ENCODE measurements around the gene SLC9C1.
A peak's percentile ranks its signal among the peaks of the same experiment; 100 is the strongest.

The SLC9C1 gene

DNA sequence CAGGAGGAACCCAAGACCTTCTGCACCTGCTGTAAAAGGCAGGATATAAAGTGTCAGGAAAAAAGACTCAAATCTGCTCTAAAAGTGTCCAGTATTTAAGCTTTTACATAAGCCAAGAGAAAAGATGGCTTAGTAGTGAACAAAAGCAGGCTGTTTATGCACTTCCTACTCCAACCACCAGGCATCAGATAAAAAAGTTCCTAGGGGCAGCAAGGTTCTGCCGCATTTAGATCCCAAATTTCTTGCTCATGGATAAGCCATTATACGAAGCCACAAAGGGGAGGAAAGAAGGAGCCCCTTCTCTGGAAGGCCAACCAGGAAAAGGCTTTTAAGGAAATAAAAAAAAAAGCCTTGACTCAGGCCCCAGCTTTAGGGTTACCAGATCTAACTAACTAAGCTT lies 10.6 kb upstream of the SLC9C1 start:
- no peak overlapping the region for H3K4me3 ChIP-seq (ENCODE audit: low read depth, low read length)

GRCh38 chr3:112303764-112304325 lies 9.8 kb upstream of the SLC9C1 start:
- peak overlapping the region; percentile 55 for H3K4me3 ChIP-seq (ENCODE audit: low read depth, low read length)
- TF ChIP-seq, protein P1, sequence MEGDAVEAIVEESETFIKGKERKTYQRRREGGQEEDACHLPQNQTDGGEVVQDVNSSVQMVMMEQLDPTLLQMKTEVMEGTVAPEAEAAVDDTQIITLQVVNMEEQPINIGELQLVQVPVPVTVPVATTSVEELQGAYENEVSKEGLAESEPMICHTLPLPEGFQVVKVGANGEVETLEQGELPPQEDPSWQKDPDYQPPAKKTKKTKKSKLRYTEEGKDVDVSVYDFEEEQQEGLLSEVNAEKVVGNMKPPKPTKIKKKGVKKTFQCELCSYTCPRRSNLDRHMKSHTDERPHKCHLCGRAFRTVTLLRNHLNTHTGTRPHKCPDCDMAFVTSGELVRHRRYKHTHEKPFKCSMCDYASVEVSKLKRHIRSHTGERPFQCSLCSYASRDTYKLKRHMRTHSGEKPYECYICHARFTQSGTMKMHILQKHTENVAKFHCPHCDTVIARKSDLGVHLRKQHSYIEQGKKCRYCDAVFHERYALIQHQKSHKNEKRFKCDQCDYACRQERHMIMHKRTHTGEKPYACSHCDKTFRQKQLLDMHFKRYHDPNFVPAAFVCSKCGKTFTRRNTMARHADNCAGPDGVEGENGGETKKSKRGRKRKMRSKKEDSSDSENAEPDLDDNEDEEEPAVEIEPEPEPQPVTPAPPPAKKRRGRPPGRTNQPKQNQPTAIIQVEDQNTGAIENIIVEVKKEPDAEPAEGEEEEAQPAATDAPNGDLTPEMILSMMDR (IDR thresholded peaks at IDR 0.05; ENCODE audit: low read depth, low read length), result no peak

More for the DNA sequence above, 10.6 kb upstream of the SLC9C1 start:
- TF ChIP-seq, protein P1 (IDR thresholded peaks at IDR 0.05; ENCODE audit: low read depth, low read length), result 0 out of 2 replicates have a peak, but pooled peaks have one; percentile 15

DNA sequence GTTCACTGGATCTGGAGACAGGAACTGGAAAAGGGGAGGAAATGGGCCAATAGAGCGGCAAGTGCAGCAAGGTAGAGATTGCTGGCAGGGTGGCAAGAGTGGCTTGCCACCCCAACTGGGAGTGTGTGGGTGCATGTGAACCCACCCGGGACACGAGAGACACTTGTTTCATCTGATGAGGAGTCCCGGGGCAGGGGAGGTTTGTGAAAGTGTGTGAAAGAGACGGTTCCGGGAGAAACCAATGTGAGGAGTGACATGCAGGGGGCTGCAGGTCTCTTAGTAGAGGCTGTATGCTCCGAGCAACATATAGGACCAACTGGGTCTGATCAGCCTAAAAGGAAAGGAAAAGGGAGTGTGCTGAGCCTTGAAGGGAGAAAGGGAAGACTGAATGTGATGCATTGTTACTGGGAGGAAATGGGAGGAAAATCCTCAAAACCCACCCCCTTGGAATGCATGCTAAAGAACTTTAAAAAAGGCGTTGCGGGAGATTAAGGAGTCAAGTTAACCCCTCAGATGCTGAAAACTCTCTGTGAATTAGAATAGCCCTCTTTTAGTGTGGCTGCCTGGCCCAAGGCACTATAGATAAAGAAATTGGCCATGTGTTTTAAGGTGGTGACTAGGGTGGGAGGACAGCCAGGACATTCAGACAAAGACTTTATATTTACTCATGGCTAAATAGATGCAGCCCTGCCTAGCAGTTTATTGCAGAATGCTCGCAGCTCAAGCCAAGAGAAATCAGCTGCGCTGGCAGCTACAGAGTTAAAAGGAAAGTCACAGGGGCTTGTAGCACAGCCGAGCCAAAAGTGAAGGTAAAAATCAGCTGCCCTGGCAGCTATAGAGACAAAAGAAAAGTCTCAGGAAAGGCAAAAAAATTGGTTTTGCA lies 9.1 kb upstream of the SLC9C1 start:
- peak overlapping the region; percentile 55 for H3K4me3 ChIP-seq (ENCODE audit: low read depth, low read length)
- TF ChIP-seq, protein P1 (IDR thresholded peaks at IDR 0.05; ENCODE audit: low read depth, low read length), result no peak

DNA sequence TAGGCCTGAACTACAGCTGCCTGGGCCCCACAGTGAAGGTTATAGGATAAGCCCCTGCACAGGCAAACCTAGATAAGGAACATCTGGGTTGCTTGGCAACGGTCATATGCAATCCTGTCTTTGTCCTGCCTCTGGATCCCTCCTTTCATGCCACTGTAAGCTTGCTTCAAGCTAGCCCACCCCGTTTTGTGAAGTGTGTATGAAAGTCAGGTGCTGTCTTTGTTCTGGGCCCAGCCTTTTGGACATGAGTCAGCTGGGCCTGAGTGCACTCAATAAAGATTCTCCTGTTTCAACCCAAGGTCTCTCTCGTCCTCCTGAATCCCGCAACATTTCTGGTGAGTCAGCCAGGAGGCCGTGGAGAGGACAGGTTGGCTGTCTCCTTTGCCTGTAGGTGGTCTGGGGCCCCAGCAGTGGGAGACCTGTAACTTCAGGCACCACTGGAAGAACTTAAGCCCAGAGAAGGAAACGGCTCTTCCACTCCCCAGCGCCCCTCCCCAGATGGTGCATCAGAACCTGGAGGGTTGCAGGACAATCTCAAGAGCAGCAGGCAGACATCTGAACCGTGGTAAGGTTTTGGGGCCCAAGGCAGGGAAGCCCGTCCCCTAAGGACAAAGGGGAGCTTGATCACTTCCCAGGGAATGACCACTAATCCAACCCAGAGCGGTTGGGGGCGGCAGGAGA lies 8.3 kb upstream of the SLC9C1 start:
- TF ChIP-seq, protein P1 (IDR thresholded peaks at IDR 0.05; ENCODE audit: low read depth, low read length), result no peak
- H3K4me3 ChIP-seq (ENCODE audit: low read depth, low read length), result peak overlapping the region; percentile 55

GRCh38 chr3:112298781-112299180 lies 4.8 kb upstream of the SLC9C1 start:
- TF ChIP-seq, protein P1 (IDR thresholded peaks at IDR 0.05; ENCODE audit: low read depth, low read length), result no peak
- H3K4me3 ChIP-seq (ENCODE audit: low read depth, low read length), result no peak overlapping the region

- H3K4me3 ChIP-seq (ENCODE audit: low read depth, low read length), result no peak overlapping the region
- TF ChIP-seq, protein P1 (IDR thresholded peaks at IDR 0.05; ENCODE audit: low read depth, low read length), result no peak
Observed at GRCh38 chr3:112297714-112298113, 3.7 kb upstream of the SLC9C1 start.

Data from WI38 (cell line).